GM12891 (cell line): ENCODE data around the gene SPACA4.

ENCODE experiments used
- POLR2A ChIP-seq: IDR thresholded peaks from 2 replicates; pipeline ENCODE4 v1.6.1; 2011; ENCODE audit warnings: low read depth, low read length, control low read depth
- POLR2AphosphoS5 ChIP-seq: IDR thresholded peaks from 2 replicates; pipeline ENCODE4 v1.6.1; 2011; ENCODE audit warnings: low read depth, low read length, control low read depth
- SPI1 ChIP-seq: IDR thresholded peaks from 2 replicates; pipeline ENCODE4 v1.6.1; 2011; ENCODE audit warnings: low read depth, low read length, control low read depth
- TAF1 ChIP-seq: IDR thresholded peaks from 2 replicates; pipeline ENCODE4 v1.6.1; 2011; ENCODE audit warnings: low read depth, low read length, control low read depth

GRCh38 chr19:48607359-48607755, 815 bp downstream of the SPACA4 start:
- TF ChIP-seq POLR2A (no peak), POLR2AphosphoS5 (no peak), SPI1 (no peak), TAF1 (no peak)
